ENCODE measurements around the gene OR2B3. TPM values are rescaled to one million over a fixed set of nuclear protein-coding genes. Genes with fewer than 3 reads are reported as not detected.

The OR2B3 gene
- total RNA-seq, 1 experiment from 2014 or later: not detected

DNA sequence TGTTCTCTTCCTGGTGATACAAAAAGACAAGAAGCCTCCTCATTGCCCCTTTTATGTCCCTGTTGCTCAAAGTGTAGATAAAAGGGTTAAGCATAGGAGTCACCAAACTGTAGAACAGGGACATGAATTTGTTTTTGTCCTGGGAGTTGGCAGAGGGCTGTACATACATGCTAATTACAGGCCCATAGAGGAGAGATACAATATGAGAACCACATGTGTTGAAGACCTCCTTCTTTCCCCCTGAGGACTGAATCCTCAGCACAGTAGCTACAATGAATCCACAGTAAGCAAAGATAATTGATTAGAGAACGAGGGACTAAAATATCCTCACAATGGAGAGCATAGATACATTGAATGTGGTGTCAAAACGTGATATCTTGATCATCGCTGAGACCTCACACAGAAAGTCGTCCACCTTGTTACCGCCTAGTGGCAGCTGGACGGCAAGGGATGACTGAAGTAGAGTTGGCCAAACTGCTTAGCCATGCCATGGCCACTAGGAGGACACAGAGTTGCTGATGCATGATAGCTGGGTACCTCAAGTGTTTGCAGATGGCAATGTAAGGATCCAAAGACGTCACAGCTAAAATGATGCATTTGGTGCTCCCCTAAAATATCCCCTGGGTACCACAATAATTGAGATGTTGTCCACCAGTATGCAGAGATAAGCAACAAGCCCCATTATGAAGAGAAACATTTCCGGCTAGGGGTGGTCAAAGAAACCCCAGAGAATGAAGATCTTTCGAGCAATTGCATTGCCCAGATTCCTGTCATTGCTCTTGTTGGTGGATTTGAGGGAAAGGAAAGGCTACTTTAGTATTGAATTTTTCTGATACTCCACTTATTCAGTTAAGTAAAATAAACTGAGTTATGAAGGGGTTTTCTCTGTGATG lies 15.0 kb downstream of the OR2B3 start:
- intact Hi-C loops (cut with micrococcal nuclease): no loop called here
- ChIA-PET POLR2A (no interaction called here), CTCF (interaction anchor here (0.6 to 1.1 kb wide), 8 partner anchors 12 to 1524 kb away, joined by 3 to 10 read pairs (median 4); no protein-coding TSS in a partner anchor), RAD21 (ENCODE audit: low non-redundant PET in 1 of 2, low total read pairs in 2 of 2, uncharacterized antibody in 2 of 2, unreplicated experiment in 2 of 2) (no interaction called here)
- no peak overlapping the region for H3K27ac ChIP-seq (ENCODE audit: low read depth, low read length)
- no peak overlapping the region for H3K4me3 ChIP-seq (replicated peaks in 1 of 2; ENCODE audit: low read depth in 1 of 2, low read length in 2 of 2)
- H2AFZ ChIP-seq (ENCODE audit: low read depth, low read length, poor library complexity, severe bottlenecking): peak overlapping the region; percentile 28
- no peak overlapping the region for H3K9ac ChIP-seq (ENCODE audit: low read length)
- peaks cover 0 to 3% of the 10 kb centered on the region in 2 experiments; a peak in 1 of 4 replicates for H3K4me1 ChIP-seq (ENCODE audit: control insufficient read depth in 1 of 2, insufficient read depth in 2 of 2, low read length in 2 of 2)
- no peaks in the 10 kb centered on the region for H3K9me3 ChIP-seq (ENCODE audit: control insufficient read depth in 1 of 2, insufficient read depth in 1 of 2, low read depth in 1 of 2, low read length in 2 of 2)
- peak; percentile 55 for TF ChIP-seq RAD21 (IDR thresholded peaks at IDR 0.05; ENCODE audit: low read depth)
- TF ChIP-seq CBX3 (IDR thresholded peaks at IDR 0.05; ENCODE audit: low read depth): peak; percentile 79; the same call in 1 of the 2 replicates
- no peak for TF ChIP-seq EGR1 (IDR thresholded peaks at IDR 0.05; ENCODE audit: low read depth)
- TF ChIP-seq, protein P1, sequence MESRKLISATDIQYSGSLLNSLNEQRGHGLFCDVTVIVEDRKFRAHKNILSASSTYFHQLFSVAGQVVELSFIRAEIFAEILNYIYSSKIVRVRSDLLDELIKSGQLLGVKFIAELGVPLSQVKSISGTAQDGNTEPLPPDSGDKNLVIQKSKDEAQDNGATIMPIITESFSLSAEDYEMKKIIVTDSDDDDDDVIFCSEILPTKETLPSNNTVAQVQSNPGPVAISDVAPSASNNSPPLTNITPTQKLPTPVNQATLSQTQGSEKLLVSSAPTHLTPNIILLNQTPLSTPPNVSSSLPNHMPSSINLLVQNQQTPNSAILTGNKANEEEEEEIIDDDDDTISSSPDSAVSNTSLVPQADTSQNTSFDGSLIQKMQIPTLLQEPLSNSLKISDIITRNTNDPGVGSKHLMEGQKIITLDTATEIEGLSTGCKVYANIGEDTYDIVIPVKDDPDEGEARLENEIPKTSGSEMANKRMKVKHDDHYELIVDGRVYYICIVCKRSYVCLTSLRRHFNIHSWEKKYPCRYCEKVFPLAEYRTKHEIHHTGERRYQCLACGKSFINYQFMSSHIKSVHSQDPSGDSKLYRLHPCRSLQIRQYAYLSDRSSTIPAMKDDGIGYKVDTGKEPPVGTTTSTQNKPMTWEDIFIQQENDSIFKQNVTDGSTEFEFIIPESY (IDR thresholded peaks at IDR 0.05; ENCODE audit: extremely low read depth, insufficient replicate concordance, low read length): no peak
- TF ChIP-seq ZFX (IDR thresholded peaks at IDR 0.05): no peak
- no peak for TF ChIP-seq SP1 (IDR thresholded peaks at IDR 0.05; ENCODE audit: low read depth)
- no peak for TF ChIP-seq YY1 (IDR thresholded peaks at IDR 0.05; ENCODE audit: extremely low read depth, insufficient replicate concordance, low read depth, low read length)
- no peak for TF ChIP-seq ELF1 (IDR thresholded peaks at IDR 0.05; ENCODE audit: borderline replicate concordance, low read depth)
- TF ChIP-seq CEBPB (IDR thresholded peaks at IDR 0.05; ENCODE audit: low read depth): no peak
- TF ChIP-seq EZH2phosphoT487 (IDR thresholded peaks at IDR 0.05; ENCODE audit: borderline replicate concordance): no peak
- TF ChIP-seq, protein P2, sequence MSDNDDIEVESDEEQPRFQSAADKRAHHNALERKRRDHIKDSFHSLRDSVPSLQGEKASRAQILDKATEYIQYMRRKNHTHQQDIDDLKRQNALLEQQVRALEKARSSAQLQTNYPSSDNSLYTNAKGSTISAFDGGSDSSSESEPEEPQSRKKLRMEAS (IDR thresholded peaks at IDR 0.05): peak; percentile 65
- no peak for TF ChIP-seq ZNF274 (IDR thresholded peaks at IDR 0.05; ENCODE audit: low read depth, low read length)
- TF ChIP-seq, protein P3, sequence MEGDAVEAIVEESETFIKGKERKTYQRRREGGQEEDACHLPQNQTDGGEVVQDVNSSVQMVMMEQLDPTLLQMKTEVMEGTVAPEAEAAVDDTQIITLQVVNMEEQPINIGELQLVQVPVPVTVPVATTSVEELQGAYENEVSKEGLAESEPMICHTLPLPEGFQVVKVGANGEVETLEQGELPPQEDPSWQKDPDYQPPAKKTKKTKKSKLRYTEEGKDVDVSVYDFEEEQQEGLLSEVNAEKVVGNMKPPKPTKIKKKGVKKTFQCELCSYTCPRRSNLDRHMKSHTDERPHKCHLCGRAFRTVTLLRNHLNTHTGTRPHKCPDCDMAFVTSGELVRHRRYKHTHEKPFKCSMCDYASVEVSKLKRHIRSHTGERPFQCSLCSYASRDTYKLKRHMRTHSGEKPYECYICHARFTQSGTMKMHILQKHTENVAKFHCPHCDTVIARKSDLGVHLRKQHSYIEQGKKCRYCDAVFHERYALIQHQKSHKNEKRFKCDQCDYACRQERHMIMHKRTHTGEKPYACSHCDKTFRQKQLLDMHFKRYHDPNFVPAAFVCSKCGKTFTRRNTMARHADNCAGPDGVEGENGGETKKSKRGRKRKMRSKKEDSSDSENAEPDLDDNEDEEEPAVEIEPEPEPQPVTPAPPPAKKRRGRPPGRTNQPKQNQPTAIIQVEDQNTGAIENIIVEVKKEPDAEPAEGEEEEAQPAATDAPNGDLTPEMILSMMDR (IDR thresholded peaks at IDR 0.05 in 2 of 3, conservative IDR thresholded peaks at IDR 0.05 in 1 of 3; ENCODE audit: borderline replicate concordance in 1 of 3, insufficient read depth in 1 of 3, low read depth in 2 of 3, low read length in 2 of 3): peak; percentile 87 to 96 (median 92)
- TF ChIP-seq JUND (IDR thresholded peaks at IDR 0.05): no peak
- H3K4me2 ChIP-seq (ENCODE audit: low read length): peak overlapping the region; percentile 23
- DNase-seq (ENCODE audit: low read depth, low spot score): peak; percentile 51
- no peaks in the 10 kb centered on the region for H4K20me1 ChIP-seq (ENCODE audit: insufficient read depth)
- H3K9me2 ChIP-seq (ENCODE audit: insufficient read depth): no peaks in the 10 kb centered on the region
- no peaks in the 10 kb centered on the region for H3K36me3 ChIP-seq (ENCODE audit: control insufficient read depth in 1 of 2, insufficient read depth in 2 of 2, low read length in 2 of 2)
- peak; percentile 100 for ATAC-seq
- H3K79me2 ChIP-seq (ENCODE audit: insufficient read depth, low read length): no peaks in the 10 kb centered on the region
- 0 out of 2 replicates have a peak, but pooled peaks cover 4% of the 10 kb centered on the region for H3K27me3 ChIP-seq (ENCODE audit: insufficient read depth, low read length)
- no TSS peak for BruUV-seq (replicated peaks)

Data from HCT116 (cell line).